Ureter (tissue), 1 donor: ENCODE data around the gene MARCOL. TPM values are rescaled to one million over a fixed set of nuclear protein-coding genes. Genes with fewer than 3 reads are reported as not detected.

Experiments
- DNase-seq: peaks from one replicate; pipeline ENCODE4 v3.0.0-alpha.2; 2020; ENCODE audit warnings: low spot score
- total RNA-seq: library from RNA; stranded (reverse); gene quantifications from one replicate; pipeline ENCODE4 v1.2.4, GENCODE V29; 2023
- donor health status: DM: yes; HTN: yes; CAD: no.

MARCOL gene, protein sequence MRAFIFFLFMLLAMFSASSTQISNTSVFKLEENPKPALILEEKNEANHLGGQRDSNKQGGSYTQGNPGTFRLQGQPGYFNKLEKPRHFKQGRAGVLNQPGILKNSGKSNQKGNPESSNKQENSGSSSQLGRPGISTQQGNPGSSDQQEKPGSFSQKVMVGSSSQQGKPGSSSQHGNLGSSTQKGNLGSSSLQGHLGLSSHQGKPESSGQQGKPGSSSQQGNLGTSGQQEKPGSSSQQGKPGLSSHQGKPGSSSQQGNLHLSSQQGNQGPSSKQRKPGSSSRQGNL
- not detected for total RNA-seq

DNA sequence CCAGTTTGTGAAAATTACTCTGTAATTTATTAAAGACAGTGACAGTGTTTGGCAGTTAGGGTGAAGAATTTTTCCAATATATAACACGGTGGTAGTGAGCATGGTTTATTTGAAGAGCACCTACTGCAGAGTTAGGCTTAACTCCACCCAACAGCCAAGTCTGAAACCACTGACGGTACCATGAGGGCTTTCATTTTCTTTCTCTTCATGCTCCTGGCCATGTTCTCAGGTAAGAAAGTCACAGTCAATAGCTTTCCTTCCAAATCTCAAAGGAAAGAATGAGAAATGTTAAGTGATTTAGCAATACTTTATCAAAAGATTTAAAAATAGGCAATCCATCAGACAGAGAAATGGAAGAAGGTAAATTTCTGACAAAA is at the start of gene MARCOL:
Gene MARCOL, plus strand, starts transcription at position 108 of the 377 bp plus-strand sequence. Its CDS starts 73 bp downstream, at position 181.
- no peak for DNase-seq

DNA sequence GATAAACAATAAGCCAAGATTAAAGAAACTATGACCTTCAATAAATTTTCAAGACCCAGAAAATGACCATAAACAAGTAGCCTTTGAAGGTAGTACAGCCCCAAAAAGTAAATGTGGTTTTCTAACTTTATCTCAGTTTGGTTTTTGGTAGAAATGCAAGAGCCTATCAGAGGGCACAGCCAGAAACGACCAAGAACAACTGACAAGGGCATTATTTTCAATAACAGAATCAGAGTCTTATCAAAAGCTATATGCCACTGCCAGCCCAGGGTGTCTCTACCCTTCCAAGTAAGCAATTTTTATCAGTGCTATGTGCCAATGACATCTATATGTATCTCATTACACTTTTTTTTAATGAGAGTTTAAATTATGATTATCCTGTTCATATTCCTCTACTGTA is 47.3 kb upstream of the MARCOL start:
- no peak for DNase-seq

DNA sequence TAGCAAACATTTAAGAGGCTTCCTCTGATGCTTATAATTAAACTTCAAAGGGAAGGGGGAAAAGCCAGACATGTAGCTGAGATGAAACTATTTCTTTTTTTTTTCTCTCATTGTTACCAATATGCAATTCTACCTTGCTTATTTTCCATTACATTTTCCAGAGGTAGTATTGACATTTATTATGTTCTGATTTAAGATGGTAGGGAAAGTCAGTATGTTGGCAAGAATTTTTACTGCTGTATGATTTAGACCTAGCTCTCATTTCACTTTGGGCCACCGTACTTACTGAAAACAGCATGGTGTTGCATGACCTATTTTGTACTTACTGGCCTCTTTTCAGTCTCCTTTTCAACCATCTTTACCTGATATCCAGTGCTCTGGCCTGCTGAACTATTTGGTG is 45.1 kb upstream of the MARCOL start:
- DNase-seq, result no peak

DNA sequence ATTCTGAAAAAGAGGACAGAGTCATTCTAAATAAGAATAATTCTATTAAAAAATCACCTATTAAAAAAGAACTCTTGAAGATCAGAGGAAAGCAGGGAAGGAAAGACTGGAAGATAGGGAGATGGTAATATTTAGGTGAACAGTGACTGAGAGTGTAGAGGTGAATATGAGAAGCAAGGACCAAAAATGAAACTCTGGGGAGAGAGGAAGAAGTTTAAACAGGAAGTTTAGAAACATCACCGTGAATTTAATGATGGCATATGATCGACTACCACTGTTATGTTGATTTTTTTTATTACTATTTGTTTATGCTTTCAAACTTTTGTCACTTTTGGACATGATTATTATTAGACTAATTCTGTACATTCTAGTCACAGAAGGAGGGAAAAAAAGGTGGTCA is 37.2 kb upstream of the MARCOL start:
- no peak for DNase-seq

DNA sequence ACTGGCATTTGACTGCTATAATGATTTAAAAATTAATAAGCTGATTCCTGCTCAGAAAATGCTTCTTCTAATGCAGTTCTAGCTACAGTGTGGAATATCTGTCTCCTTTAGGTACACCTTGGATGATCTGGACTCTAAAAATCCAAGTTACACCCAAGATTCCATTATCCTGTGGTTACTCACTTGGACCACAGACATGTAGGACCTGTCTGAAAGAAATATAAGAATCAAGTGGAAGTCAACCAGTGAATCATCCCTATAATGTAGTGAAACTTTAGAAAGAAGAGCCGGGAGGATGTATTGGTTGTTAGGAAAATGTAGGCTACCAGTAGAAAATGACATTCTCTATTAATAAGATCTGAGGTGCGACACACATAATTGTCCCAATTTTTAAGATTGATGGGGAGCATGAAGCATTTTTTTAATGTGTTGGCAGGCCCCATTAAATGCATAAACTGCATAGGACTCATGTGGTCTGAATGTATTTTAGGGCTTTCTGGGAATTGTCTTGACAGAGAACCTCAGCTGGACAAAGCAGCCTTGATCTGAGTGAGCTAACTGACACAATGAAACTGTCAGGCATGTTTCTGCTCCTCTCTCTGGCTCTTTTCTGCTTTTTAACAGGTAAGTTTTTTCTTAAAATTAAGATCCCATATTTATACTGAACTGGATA is 35.7 kb upstream of the MARCOL start, which contains the start of gene SPINK6:
Gene SPINK6, plus strand, starts transcription at position 512 of the 673 bp plus-strand sequence. Its CDS starts 55 bp downstream, at position 567.
- DNase-seq, result no peak

DNA sequence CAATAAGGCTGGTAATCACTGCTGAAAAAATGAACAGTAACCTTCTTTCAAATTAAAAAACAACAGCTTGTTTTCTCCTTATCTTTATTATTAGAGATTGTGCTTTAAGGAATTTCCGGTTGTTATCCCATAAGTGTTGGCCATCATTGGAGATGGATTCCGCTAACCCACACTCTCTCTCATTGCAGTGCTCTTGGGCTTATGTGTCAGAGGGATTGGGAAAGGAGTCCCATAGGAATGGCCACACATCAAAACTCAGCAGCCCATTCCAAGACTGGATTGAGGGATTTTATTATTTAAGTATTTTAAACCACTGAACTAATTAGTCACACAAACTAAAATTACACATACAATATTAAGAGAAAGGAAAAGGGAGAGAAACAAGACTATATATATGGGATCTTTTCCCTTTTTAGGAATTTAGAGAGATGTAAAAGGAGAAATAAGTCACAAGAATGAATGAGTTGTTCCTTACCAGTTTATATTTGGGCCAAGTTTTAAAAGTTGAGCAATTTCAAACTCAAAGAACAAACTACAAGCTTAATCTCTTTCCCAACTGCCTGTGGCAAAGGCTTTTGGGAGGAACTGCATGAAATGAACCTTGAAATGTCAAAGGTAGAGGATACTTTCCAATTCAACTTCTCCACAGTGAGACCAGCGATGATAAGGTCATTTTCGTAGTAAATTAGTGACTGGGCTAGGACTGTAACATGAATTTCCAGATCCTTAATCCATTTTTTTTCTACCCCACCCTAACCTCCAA is 33.1 kb upstream of the MARCOL start:
- no peak for DNase-seq

DNA sequence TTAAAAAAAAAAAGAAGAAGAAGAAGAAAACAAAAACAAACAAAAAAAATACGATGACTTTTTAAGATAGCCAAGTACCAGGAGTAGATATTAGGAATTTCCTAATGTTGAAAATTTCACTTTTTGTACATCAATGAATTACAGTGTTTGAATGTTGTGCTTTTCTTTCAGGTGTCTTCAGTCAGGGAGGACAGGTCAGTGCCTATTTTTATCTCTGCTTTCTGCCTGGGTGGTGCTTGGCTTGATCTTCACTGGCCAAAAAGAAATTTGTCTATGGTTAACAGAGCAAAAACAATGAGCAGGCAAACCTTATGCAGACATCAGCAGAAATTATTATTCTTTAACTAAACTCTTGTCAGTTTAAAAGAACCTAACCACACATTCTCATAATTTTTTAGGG is 32.5 kb upstream of the MARCOL start:
- DNase-seq, result no peak

DNA sequence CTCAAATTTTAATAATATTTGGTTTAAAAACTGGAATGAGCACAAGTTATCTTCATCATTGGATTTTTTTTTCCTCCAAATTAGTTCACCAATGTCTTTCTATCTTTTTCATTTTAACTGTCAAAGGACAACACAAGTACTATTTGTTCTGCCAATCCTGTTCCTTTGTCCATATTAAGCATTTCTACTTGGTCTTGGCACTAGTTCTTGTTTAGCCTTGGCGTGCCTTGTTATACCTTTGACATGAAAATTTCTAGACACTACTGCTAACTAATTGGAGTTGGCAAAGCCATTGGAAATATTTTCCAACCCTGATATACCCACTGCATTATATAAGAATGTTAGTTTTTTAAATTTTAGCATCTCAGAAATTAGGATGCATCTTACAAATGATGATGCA is 31.7 kb upstream of the MARCOL start:
- no peak for DNase-seq

DNA sequence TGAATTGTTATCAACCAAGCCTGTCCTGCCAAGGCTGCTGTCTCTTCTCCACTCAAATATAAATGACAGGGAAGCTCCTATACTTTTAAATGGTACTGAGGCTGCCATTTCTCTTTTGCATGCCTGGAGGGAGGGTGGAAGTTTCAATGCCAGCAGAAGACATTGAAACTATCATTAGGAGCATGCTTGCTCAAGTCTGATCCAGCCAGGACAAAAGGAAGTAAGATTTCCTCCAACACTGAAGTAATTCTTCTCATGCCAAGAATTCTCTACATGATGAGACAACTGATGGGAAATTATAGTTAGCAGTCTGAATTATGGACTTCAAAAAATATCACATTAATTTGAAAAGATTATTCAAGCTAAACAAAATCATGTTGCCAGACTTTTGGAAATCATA is 30.1 kb upstream of the MARCOL start:
- DNase-seq, result no peak

DNA sequence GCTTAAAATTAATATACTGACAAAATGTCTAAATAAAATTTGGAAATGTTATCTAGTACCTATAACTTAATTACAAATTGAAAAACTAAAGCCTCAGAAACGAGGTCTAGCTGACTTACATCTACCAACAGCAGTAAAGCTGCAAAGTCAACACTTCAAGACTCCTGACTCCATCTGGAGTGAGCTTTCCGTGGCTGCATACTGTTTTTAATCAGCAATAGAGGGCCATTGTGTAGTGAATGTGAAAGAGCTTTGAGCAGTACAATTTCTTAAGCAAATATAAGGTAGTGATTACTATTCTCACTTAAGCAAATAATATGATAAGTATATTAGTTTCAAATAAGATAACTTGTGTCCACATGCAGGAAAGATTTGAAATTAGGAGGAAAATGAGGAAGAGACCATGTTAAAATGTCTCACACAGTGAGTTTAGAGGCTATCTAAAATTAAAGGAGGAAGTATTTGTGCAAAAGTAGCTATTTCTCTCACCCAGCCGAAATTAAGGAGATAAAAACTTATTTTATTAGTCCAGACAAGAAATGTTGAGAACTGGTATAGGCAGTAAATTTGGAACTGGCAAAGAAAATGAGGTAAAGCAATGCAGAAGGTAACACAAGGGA is 29.1 kb upstream of the MARCOL start:
- DNase-seq, result no peak

DNA sequence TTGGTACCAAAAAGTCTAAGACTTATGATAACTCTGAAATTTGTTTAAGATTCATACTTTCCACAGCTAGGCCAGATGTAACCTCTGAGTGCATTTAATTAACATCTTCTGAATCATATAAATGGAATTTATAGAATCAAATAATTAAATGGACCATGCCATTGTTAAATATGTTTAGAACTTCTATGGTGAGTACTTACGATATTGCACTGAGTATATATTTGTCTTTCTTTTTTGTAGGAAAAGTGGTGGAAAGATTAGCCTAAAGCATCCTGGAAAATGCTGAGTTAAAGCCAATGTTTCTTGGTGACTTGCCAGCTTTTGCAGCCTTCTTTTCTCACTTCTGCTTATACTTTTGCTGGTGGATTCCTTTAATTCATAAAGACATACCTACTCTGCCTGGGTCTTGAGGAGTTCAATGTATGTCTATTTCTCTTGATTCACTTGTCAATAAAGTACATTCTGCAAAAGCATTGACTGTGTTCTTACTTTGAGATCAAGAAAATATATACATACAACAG is 23.6 kb upstream of the MARCOL start:
- no peak for DNase-seq

DNA sequence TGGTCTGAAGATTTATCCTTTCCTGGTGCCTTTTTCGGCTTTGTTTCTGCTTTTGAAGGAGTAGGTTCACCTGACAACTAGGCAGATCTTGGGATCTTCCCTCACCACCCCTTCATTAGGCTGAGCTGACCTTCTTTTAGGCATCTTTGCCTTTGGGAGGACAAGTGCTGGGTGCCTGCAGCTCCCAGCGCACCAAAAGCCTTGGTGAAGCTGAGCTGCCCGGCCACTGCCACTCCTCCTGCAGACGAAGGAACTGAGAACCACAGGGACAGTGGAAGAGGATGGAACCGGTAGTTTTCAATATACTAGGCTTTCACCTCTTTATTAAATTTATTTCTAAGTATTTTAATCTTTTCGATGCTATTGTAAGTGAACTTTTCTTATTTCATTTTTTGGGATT is 16.8 kb upstream of the MARCOL start:
- no peak for DNase-seq

DNA sequence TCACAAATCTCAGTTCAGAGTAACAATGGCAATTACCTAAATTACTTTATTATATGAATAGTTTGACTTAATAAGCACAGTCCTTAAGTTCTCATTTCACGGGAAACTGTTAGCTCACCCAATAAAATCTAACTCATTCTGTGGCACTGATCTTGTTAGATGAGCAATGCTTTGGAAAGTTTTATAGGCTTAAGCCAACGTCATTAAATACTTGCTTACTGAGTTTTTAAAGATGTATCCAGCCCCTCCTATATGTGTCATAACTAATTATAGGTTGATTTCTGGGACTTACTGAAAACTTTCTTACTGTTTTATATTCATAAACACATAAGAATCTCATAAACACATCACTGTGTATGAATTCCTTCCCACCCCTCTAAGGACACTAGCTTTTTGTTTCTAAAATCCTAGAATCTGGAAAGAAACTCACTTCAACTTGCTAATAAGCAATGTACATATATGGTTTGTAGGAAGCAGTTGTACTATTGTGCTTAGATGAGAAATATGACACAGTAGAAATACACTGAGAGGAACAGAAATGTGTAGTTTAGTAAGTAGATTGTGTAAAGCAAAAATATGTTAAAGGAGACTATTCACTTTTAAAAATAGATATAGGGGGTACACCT is 14.1 kb upstream of the MARCOL start:
- DNase-seq, result no peak

DNA sequence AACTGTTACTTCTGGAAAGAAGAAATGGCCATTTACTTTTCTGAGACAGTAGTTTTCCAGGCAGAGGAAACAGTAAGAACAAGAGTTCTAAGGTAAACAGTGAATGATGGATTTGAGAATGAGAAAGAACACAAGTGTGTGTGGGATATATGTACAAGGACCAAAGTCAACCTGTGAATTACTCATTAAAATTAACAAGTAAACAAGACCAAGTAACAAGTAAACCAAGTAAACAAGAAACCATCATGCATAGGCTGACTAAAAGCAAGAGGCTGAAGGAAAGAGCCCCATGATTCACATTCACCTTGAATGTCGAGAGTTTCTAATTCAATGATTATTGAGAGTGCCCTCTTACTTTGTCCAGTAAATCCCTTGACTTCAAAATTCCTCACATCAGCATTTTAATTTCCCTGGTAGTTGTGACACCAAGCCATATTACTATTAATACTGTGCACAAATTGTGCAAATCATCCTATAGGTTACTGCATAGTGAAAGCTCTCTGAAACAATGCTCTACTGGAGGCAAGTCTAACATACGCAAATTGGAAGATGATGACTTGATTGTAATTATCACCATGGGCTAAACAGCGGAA is 9.8 kb upstream of the MARCOL start:
- no peak for DNase-seq

DNA sequence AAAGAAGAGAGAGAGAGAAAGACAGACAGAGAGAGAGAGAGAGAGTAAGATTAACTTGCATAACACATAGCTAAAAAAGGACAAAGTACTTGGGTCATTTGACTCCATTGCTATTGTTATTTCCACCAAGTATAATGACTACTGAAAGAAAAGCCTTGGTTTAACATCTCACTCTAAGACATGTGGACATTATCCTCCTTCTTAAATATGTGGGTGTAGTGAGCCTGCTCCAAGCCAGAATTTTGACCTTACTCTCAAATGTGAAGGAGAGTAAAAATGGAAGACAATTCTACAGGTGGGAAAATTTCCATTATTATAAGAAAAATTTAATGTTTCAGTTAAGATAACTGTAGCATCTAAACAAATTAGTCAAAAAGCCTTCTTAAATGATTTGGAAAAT is 8.5 kb upstream of the MARCOL start:
- no peak for DNase-seq

DNA sequence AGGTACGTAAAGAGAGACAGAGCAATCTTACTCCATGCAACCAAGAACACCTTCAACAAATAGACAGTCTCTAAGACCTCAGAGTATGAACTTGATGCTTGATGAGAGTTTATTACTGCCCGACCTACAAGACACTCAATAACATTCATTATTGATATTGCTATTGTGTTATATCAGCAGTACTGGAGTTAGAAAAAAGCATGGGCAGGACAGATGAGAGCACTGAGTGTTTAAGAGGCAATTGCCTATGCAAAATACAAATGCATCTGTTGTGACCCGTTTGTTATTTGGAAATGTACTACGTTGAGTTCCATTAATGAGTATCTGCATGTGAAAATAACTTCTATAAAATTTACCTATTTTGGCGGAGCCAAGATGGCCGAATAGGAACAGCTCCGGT is 8.1 kb upstream of the MARCOL start:
- no peak for DNase-seq

DNA sequence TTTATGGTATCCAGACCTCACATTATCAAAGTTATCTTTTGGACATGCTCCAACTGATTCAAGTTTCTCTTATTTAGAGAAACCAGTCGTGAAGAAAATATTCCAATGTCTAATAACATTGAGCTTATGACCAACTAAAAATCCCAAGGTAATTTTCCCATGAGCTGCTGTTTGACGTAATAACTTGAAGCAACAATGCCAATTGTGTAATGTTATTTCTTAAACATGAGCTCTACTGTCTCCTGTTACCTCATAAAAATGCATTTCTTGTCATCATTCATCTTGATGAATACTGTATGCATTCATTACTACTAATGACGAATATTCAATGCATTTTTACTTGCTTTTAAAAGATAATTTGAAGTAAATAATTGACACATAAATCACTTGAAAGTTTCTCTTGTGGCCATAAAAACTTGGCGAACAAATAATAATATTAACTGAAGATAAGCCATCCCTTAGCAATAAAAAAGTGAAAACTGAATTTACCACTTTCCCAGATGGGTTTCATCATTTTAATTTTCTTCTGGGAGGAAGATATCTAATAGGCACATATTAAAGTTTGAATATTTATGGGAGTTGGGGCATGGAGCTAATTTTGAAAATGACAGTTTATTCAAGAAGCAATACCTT is 424 bp upstream of the MARCOL start:
- no peak for DNase-seq

DNA sequence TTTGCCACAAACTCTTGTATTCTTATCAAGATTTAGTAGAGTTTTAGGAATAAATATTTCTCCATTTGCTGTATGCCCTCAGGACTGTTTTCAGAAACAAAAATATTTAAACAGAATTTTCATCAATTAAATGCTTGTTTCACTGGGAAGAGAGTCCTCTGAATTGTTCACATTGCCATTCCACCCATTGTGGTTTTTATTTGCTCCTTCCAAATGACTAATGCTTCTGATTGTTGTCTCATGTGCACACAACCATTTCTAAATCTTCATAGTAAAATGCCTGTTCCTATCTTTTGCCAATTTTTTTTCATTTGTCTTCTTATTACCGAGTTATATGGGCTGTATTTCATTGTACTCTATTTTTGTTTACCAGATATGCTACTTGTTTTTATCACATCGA is 10.6 kb downstream of the MARCOL start:
- no peak for DNase-seq

DNA sequence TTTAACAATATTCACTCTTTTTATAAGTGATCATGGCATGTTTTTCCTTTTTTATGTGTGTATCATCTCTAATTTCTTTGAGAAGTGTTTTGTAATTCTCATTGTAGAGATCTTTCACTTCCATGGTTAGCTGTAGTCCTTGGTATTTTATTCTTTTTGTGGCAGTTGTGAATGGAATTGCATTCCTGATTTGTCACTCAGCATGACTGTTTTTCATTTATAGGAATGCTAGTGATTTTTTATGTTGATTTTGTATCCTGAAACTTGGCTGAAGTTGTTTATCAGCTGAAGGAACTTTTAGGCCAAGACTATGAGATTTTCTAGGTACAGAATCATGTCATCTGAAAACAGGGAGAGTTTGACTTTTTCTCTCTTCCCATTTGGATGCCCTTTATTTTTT is 17.1 kb downstream of the MARCOL start:
- no peak for DNase-seq

DNA sequence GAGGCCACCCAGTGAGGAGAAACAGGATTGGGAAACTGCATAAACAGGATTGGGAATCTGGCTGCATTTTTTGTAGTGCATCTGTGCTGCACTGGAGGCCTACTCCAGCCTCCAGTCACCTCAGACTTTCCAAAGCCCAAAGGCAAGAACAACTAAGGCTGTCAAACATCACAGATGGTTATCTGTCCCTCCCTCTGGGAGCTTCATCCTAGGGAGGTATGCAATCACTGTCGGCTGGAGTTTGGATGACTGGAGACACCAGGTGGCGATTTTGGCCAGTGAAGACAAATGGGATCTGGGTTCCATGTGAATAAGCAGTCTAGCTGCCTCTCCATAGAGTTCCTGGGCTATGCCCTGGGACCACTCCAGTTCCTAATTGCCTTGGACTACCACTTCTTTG is 21.0 kb downstream of the MARCOL start:
- no peak for DNase-seq

DNA sequence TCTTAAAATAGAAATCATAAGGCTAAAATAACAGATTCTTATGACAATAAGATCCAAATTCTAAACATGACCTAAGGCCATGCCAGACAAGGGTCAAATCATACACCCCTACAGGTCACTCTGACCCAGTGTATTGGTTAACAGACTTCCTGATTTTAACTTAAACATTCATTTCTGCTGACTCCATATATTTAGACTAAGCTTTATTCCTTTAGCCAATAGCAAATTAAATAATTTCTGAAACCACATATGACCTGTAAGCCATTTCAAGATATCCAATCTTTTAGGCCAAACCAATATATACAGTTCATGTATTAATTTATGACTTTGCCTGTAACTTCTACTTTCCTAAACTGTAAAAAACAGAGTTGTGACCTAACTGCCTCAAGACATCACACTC is 22.9 kb downstream of the MARCOL start:
- DNase-seq, result no peak
